CD14-positive monocyte (primary cell): Measurements from ENCODE around the gene TSHZ2. TPM values are rescaled to one million over a fixed set of nuclear protein-coding genes. Genes with fewer than 3 reads are reported as not detected.

Source experiments
- DNase-seq, 3 donors: peaks; one replicate each; pipeline ENCODE4 v3.0.0-alpha.2; 2011 to 2022
- H2AFZ ChIP-seq: 2 replicates; pipeline ENCODE4 v1.6.0; 2012; ENCODE audit warnings: mild to moderate bottlenecking, low read depth, low read length, inconsistent platforms; ENCODE audit not compliant: insufficient read depth, poor library complexity, severe bottlenecking
- H3K27ac ChIP-seq, 2 donors: 1 replicate in 1 of 2; 2 replicates in 1 of 2; pipeline ENCODE4 v1.5.1; 2012 to 2013; ENCODE audit warnings: low read length in 2 of 2, control low read depth in 1 of 2, inconsistent platforms in 1 of 2, low read depth in 1 of 2, mild to moderate bottlenecking in 1 of 2
- H3K27me3 ChIP-seq, 2 donors: one replicate each; pipeline versions ENCODE4 v1.6.0 to v1.6.1; 2011 to 2013; ENCODE audit warnings: low read length in 2 of 2; ENCODE audit not compliant: control insufficient read depth in 2 of 2, insufficient read depth in 2 of 2
- H3K36me3 ChIP-seq, 2 donors: replicated peaks in 1 of 2; 1 replicate in 1 of 2; 2 replicates in 1 of 2; pipeline versions ENCODE4 v1.5.1 to v1.6.1; 2012 to 2013; ENCODE audit warnings: low read length in 2 of 2, control low read depth in 1 of 2, inconsistent platforms in 1 of 2, mild to moderate bottlenecking in 1 of 2; ENCODE audit not compliant: insufficient read depth in 2 of 2, control insufficient read depth in 1 of 2
- H3K4me1 ChIP-seq, 2 donors: 1 replicate in 1 of 2; 2 replicates in 1 of 2; pipeline versions ENCODE4 v1.5.1 to v1.6.1; 2012 to 2013; ENCODE audit warnings: low read length in 2 of 2, control low read depth in 1 of 2, inconsistent platforms in 1 of 2, mild to moderate bottlenecking in 1 of 2, moderate library complexity in 1 of 2; ENCODE audit not compliant: insufficient read depth in 2 of 2, control insufficient read depth in 1 of 2
- H3K4me2 ChIP-seq: replicated peaks from 2 replicates; pipeline ENCODE3; 2012; ENCODE audit warnings: low read length, moderate library complexity, mild to moderate bottlenecking; ENCODE audit not compliant: poor library complexity, severe bottlenecking; ENCODE audit errors: extremely low read depth
- H3K4me3 ChIP-seq, 3 experiments: fragments of 200-600 bp in 1 of 3; sonication (generic) in 1 of 3; replicated peaks in 1 of 3; 1 replicate in 2 of 3; 2 replicates in 1 of 3; pipeline ENCODE4 v1.5.1; 2011 to 2013; ENCODE audit warnings: low read length in 3 of 3, mild to moderate bottlenecking in 3 of 3, control low read depth in 2 of 3, low read depth in 2 of 3, inconsistent platforms in 1 of 3, moderate library complexity in 1 of 3
- H3K79me2 ChIP-seq: 2 replicates; pipeline ENCODE4 v1.6.0; 2012; ENCODE audit warnings: mild to moderate bottlenecking, control low read depth, inconsistent platforms, low read length, moderate library complexity; ENCODE audit not compliant: insufficient read depth
- H3K9ac ChIP-seq: 2 replicates; pipeline ENCODE4 v1.6.0; 2017; ENCODE audit warnings: low read length, mild to moderate bottlenecking; ENCODE audit not compliant: insufficient read depth, poor library complexity, severe bottlenecking
- H3K9me3 ChIP-seq, 2 donors: replicated peaks in 1 of 2; 1 replicate in 1 of 2; 2 replicates in 1 of 2; pipeline versions ENCODE4 v1.5.1 to v1.6.1; 2012 to 2013; ENCODE audit warnings: low read length in 2 of 2, control low read depth in 1 of 2; ENCODE audit not compliant: control insufficient read depth in 1 of 2, insufficient read depth in 1 of 2
- H4K20me1 ChIP-seq: 2 replicates; pipeline ENCODE4 v1.6.0; 2012; ENCODE audit warnings: mild to moderate bottlenecking, low read length, control low read depth, moderate library complexity; ENCODE audit not compliant: insufficient read depth
- H3K27ac Mint-ChIP-seq, 7 donors: one replicate each; pipeline ENCODE4 v1.8.0; 2020; ENCODE audit warnings: mild to moderate bottlenecking in 7 of 7, mixed read lengths in 7 of 7, moderate library complexity in 6 of 7, inconsistent platforms in 2 of 7
- H3K27me3 Mint-ChIP-seq, 3 donors: one replicate each; pipeline ENCODE4 v1.8.0; 2021 to 2022; ENCODE audit warnings: low read depth in 3 of 3, mild to moderate bottlenecking in 3 of 3, mixed read lengths in 3 of 3, moderate library complexity in 3 of 3, inconsistent platforms in 1 of 3
- H3K36me3 Mint-ChIP-seq, 2 donors: one replicate each; pipeline ENCODE4 v1.8.0; 2020; ENCODE audit warnings: mixed read lengths in 2 of 2, inconsistent platforms in 1 of 2, mild to moderate bottlenecking in 1 of 2
- H3K4me1 Mint-ChIP-seq: one replicate; pipeline ENCODE4 v1.8.0; 2020; ENCODE audit warnings: mild to moderate bottlenecking, mixed read lengths
- H3K4me3 Mint-ChIP-seq, 2 donors: one replicate each; pipeline ENCODE4 v1.8.0; 2020; ENCODE audit warnings: mild to moderate bottlenecking in 2 of 2, mixed read lengths in 2 of 2, moderate library complexity in 1 of 2
- H3K9me3 Mint-ChIP-seq, 7 donors: one replicate each; pipeline ENCODE4 v1.8.0; 2020 to 2022; ENCODE audit warnings: mixed read lengths in 7 of 7, mild to moderate bottlenecking in 6 of 7, moderate library complexity in 6 of 7, inconsistent platforms in 2 of 7
- CTCF ChIP-seq: fragments of 200-600 bp; IDR thresholded peaks from one replicate; pipeline ENCODE4 v1.8.0; 2022; ENCODE audit warnings: antibody characterized with exemption, mild to moderate bottlenecking
- WGBS: methylation state at CpG from one replicate; pipeline ENCODE4 v1.1.5; 2013; ENCODE audit warnings: missing lambda C conversion rate; ENCODE audit not compliant: insufficient coverage; 5-methylcytosine and 5-hydroxymethylcytosine counted together
- intact Hi-C, 2 donors: fragments of 100-400 bp; cut with micrococcal nuclease; formaldehyde crosslinking; loops; one replicate each; pipeline versions ENCODE4 v1.15.0 to v1.15.1; 2023
- polyA plus RNA-seq, 3 donors: library from polyadenylated mRNA; depleted of rRNA in 1 of 3; unstranded in 2 of 3; stranded (reverse) in 1 of 3; fragments of 300-500 nt in 2 of 3; fragments of >200 nt in 1 of 3; fragmentation: Illumina TruSeq in 2 of 3; gene quantifications; 1 replicate in 2 of 3; 2 replicates in 1 of 3; pipeline ENCODE4 v1.2.3, GENCODE V29; 2012 to 2021

TSHZ2 gene
- polyA plus RNA-seq, 3 donors: not detected

GRCh38 chr20:53260168-53260567 lies 288.0 kb downstream of the TSHZ2 start:
- no peak overlapping the region for H3K9ac ChIP-seq
- intact Hi-C loops: no loop called here
- H3K4me3 Mint-ChIP-seq: no peak overlapping the region

DNA sequence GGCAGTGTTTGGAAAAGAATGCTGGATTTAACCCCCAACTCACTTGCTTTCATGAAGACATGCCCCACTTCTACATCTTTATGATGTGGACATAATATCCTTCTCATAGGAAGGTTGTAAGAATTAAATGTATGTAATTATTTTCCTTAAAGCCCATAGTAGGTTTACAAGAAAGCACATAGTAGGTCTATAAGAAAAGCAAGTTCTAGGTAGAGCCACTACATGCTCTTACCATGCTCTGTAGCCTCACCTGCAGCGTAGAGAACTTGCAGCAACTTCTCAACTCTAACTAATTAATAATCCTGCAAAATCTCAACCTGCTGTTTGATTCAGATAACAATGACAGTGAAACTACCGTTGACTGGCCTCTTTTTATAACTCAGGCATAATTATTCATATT lies 288.4 kb downstream of the TSHZ2 start:
- no peak overlapping the region for H3K4me3 ChIP-seq
- Mint-ChIP-seq H3K27me3 (peaks cover 0 to 11% (median 2%) of the 10 kb centered on the region in 3 donors), H3K27ac (no peak overlapping the region), H3K4me3 (no peak overlapping the region), H3K9me3 (peaks cover 0 to 4% (median 0%) of the 10 kb centered on the region in 7 donors), H3K4me1 (no peaks in the 10 kb centered on the region), H3K36me3 (no peaks in the 10 kb centered on the region)
- intact Hi-C loops: no loop called here
- no peaks in the 10 kb centered on the region for H3K36me3 ChIP-seq
- H4K20me1 ChIP-seq: no peaks in the 10 kb centered on the region
- no peak for TF ChIP-seq CTCF
- H2AFZ ChIP-seq: no peak overlapping the region
- H3K27ac ChIP-seq: no peak overlapping the region
- no peak overlapping the region for H3K4me2 ChIP-seq
- no peak overlapping the region for H3K9ac ChIP-seq
- 100% methylated on average over 1 of the region's 2 CpGs for WGBS
- no peak for DNase-seq
- no peaks in the 10 kb centered on the region for H3K79me2 ChIP-seq
- H3K27me3 ChIP-seq: no peaks in the 10 kb centered on the region
- H3K4me1 ChIP-seq: no peaks in the 10 kb centered on the region
- H3K9me3 ChIP-seq: no peaks in the 10 kb centered on the region

More at GRCh38 chr20:53260168-53260567, 288.0 kb downstream of the TSHZ2 start:
- no peaks in the 10 kb centered on the region for H3K4me1 Mint-ChIP-seq
- no peak for TF ChIP-seq CTCF
- peaks cover 0 to 11% (median 2%) of the 10 kb centered on the region in 3 donors for H3K27me3 Mint-ChIP-seq
- H3K4me2 ChIP-seq: no peak overlapping the region
- peaks cover 0 to 8% (median 1%) of the 10 kb centered on the region in 7 donors for H3K9me3 Mint-ChIP-seq
- no peaks in the 10 kb centered on the region for H3K4me1 ChIP-seq
- no peak overlapping the region for H3K27ac ChIP-seq
- H3K4me3 ChIP-seq: no peak overlapping the region
- H3K27me3 ChIP-seq: no peaks in the 10 kb centered on the region
- DNase-seq: no peak
- no peaks in the 10 kb centered on the region for H3K9me3 ChIP-seq
- H4K20me1 ChIP-seq: no peaks in the 10 kb centered on the region
- peak overlapping the region in 1 of 7 donors; percentile 64 for H3K27ac Mint-ChIP-seq
- H3K79me2 ChIP-seq: no peaks in the 10 kb centered on the region
- no peaks in the 10 kb centered on the region for H3K36me3 ChIP-seq
- H2AFZ ChIP-seq: no peak overlapping the region
- no peaks in the 10 kb centered on the region for H3K36me3 Mint-ChIP-seq
- no CpG with 5 or more reads among the region's 3 CpGs for WGBS
